HCT116 (cell line): ENCODE measurements around the gene CDK14. TPM values are rescaled to one million over a fixed set of nuclear protein-coding genes. Genes with fewer than 3 reads are reported as not detected.

ENCODE experiments used
- ATAC-seq: fragments of 200-7000 bp; cut with Tn5 transposase; 2 replicates; pipeline ENCODE4 v1.9.1; 2020; ENCODE audit warnings: mild to moderate bottlenecking, moderate library complexity
- BruUV-seq: library from RNA; stranded (reverse); fragments of 400-500 nt; replicated peaks from 2 replicates; lab custom pipeline; 2021; lab: Mats Ljungman, UMichigan
- CTCF ChIA-PET: fragments of 300-600 bp; sonication (Branson Sonifier 250); formaldehyde crosslinking; loops from one replicate; lab custom pipeline; 2021; ENCODE audit warnings: antibody characterized with exemption; lab: Charles Lee
- POLR2A ChIA-PET: fragments of 300-600, 350-600 bp; sonication (Branson Sonifier 250); formaldehyde crosslinking; loops from one replicate; lab custom pipeline; 2021; ENCODE audit warnings: antibody characterized with exemption; lab: Charles Lee
- RAD21 ChIA-PET, 2 experiments: fragments of 300-600 bp; sonication (Branson Sonifier 250); formaldehyde crosslinking; loops; one replicate each; lab custom pipeline; 2023; ENCODE audit warnings: low total read pairs in 2 of 2; ENCODE audit not compliant: uncharacterized antibody in 2 of 2, unreplicated experiment in 2 of 2, low non-redundant PET in 1 of 2; lab: Charles Lee
- DNase-seq: peaks from one replicate; pipeline ENCODE4 v3.0.0-alpha.2; 2010; ENCODE audit warnings: low read depth, low spot score
- H2AFZ ChIP-seq: fragments of 200-600 bp; shearing (Covaris generic), sonication (generic); 2 replicates; pipeline ENCODE4 v1.6.1; 2017; ENCODE audit warnings: low read depth, mixed run types, mixed read lengths, antibody characterized with exemption, low read length; ENCODE audit not compliant: poor library complexity, severe bottlenecking
- H3K27ac ChIP-seq: 2 replicates; pipeline ENCODE4 v1.5.1; 2012; ENCODE audit warnings: low read depth, low read length
- H3K27me3 ChIP-seq: fragments of 200-600 bp; sonication (generic); 2 replicates; pipeline ENCODE4 v1.6.1; 2016; ENCODE audit warnings: mixed run types, low read length, mixed read lengths; ENCODE audit not compliant: insufficient read depth
- H3K36me3 ChIP-seq, 2 experiments: fragments of 200-500 bp in 1 of 2; fragments of 200-600 bp in 1 of 2; sonication (Bioruptor generic) in 1 of 2; sonication (generic) in 1 of 2; 2 replicates each; pipeline versions ENCODE4 v1.5.1 to v1.6.1; 2014 to 2016; ENCODE audit warnings: low read length in 2 of 2, inconsistent platforms in 1 of 2, mixed read lengths in 1 of 2, mixed run types in 1 of 2; ENCODE audit not compliant: insufficient read depth in 2 of 2, control insufficient read depth in 1 of 2
- H3K4me1 ChIP-seq, 2 experiments: fragments of 200-600 bp in 1 of 2; sonication (generic) in 1 of 2; 2 replicates each; pipeline versions ENCODE4 v1.5.1 to v1.6.1; 2012 to 2017; ENCODE audit warnings: low read length in 2 of 2, inconsistent platforms in 1 of 2, mild to moderate bottlenecking in 1 of 2, mixed read lengths in 1 of 2, mixed run types in 1 of 2, moderate library complexity in 1 of 2; ENCODE audit not compliant: insufficient read depth in 2 of 2, control insufficient read depth in 1 of 2
- H3K4me2 ChIP-seq: fragments of 200-600 bp; sonication (generic); 2 replicates; pipeline ENCODE4 v1.6.1; 2017; ENCODE audit warnings: mixed run types, low read length, mixed read lengths
- H3K4me3 ChIP-seq, 2 experiments: fragments of 200-600 bp in 1 of 2; sonication (generic) in 1 of 2; replicated peaks in 1 of 2; 2 replicates each; pipeline ENCODE4 v1.5.1; 2011 to 2016; ENCODE audit warnings: low read length in 2 of 2, control low read depth in 1 of 2, low read depth in 1 of 2, mild to moderate bottlenecking in 1 of 2, mixed read lengths in 1 of 2, mixed run types in 1 of 2
- H3K79me2 ChIP-seq: fragments of 200-600 bp; sonication (generic); 2 replicates; pipeline ENCODE4 v1.6.1; 2017; ENCODE audit warnings: mild to moderate bottlenecking, mixed run types, low read length, moderate library complexity, mixed read lengths; ENCODE audit not compliant: insufficient read depth
- H3K9ac ChIP-seq: fragments of 200-600 bp; sonication (generic); 2 replicates; pipeline ENCODE4 v1.6.1; 2016; ENCODE audit warnings: low read length, mixed read lengths
- H3K9me2 ChIP-seq: fragments of 200-600 bp; sonication (generic), shearing (Covaris generic); 2 replicates; pipeline ENCODE4 v1.6.1; 2017; ENCODE audit warnings: mixed run types, mild to moderate bottlenecking, moderate library complexity; ENCODE audit not compliant: insufficient read depth
- H3K9me3 ChIP-seq, 2 experiments: fragments of 200-500 bp in 1 of 2; fragments of 200-600 bp in 1 of 2; sonication (Bioruptor generic) in 1 of 2; sonication (generic) in 1 of 2; 2 replicates each; pipeline ENCODE4 v1.6.1; 2014 to 2017; ENCODE audit warnings: low read length in 2 of 2, mixed read lengths in 2 of 2, inconsistent platforms in 1 of 2, low read depth in 1 of 2, mild to moderate bottlenecking in 1 of 2, mixed run types in 1 of 2, moderate library complexity in 1 of 2; ENCODE audit not compliant: control insufficient read depth in 1 of 2, insufficient read depth in 1 of 2
- H4K20me1 ChIP-seq: fragments of 200-600 bp; sonication (generic), shearing (Covaris generic); 2 replicates; pipeline ENCODE4 v1.6.1; 2017; ENCODE audit warnings: mixed run types, mild to moderate bottlenecking, moderate library complexity; ENCODE audit not compliant: insufficient read depth
- EGR1 ChIP-seq: IDR thresholded peaks from 2 replicates; pipeline ENCODE4 v1.6.1; 2012; ENCODE audit warnings: low read depth
- ELF1 ChIP-seq: IDR thresholded peaks from 2 replicates; pipeline ENCODE4 v1.6.1; 2012; ENCODE audit warnings: low read depth, borderline replicate concordance
- EZH2 ChIP-seq: fragments of 200-600 bp; sonication (generic); IDR thresholded peaks from 2 replicates; pipeline ENCODE4 v1.6.1; 2017; ENCODE audit warnings: antibody characterized with exemption, mixed run types
- EZH2phosphoT487 ChIP-seq: fragments of 200-600 bp; IDR thresholded peaks from 2 replicates; pipeline ENCODE4 v1.6.1; 2018; ENCODE audit warnings: antibody characterized with exemption, borderline replicate concordance
- FOSL1 ChIP-seq: IDR thresholded peaks from 2 replicates; pipeline ENCODE4 v1.6.1; 2012; ENCODE audit warnings: low read depth
- MAX ChIP-seq: IDR thresholded peaks from 2 replicates; pipeline ENCODE4 v1.6.1; 2012
- RAD21 ChIP-seq: IDR thresholded peaks from 2 replicates; pipeline ENCODE4 v1.6.1; 2012; ENCODE audit warnings: low read depth, mild to moderate bottlenecking
- SIN3A ChIP-seq: IDR thresholded peaks from 2 replicates; pipeline ENCODE4 v1.6.1; 2012; ENCODE audit warnings: low read depth
- SRF ChIP-seq: IDR thresholded peaks from 2 replicates; pipeline ENCODE4 v1.6.1; 2012; ENCODE audit warnings: low read depth
- YY1 ChIP-seq: IDR thresholded peaks from 2 replicates; pipeline ENCODE4 v1.6.1; 2011; ENCODE audit warnings: low read length, low read depth, moderate library complexity, mild to moderate bottlenecking; ENCODE audit not compliant: insufficient replicate concordance; ENCODE audit errors: extremely low read depth
- ZNF274 ChIP-seq: fragments of 200-500 bp; sonication (Bioruptor generic); IDR thresholded peaks from 2 replicates; pipeline ENCODE4 v1.6.1; 2014; ENCODE audit warnings: mild to moderate bottlenecking, low read depth, low read length, inconsistent platforms
- intact Hi-C: fragments of 100-400 bp; cut with micrococcal nuclease; formaldehyde crosslinking; loops from 2 replicates; pipeline ENCODE4 v1.10.0; 2022
- total RNA-seq: library from RNA; stranded (reverse); gene quantifications from one replicate; pipeline ENCODE4 v1.2.1, GENCODE V29; 2021; ENCODE audit not compliant: unreplicated experiment
- TF ChIP-seq, protein P1 (sequence below): IDR thresholded peaks from 2 replicates; pipeline ENCODE4 v1.6.1; 2012
- TF ChIP-seq, protein P2 (sequence below), 3 experiments: fragments of 200-600 bp in 1 of 3; sonication (generic) in 1 of 3; IDR thresholded peaks in 2 of 3; conservative IDR thresholded peaks in 1 of 3; 2 replicates each; pipeline ENCODE4 v1.5.1; 2012 to 2017; ENCODE audit warnings: low read depth in 2 of 3, low read length in 2 of 3, antibody characterized with exemption in 1 of 3, borderline replicate concordance in 1 of 3, control low read depth in 1 of 3, mild to moderate bottlenecking in 1 of 3, mixed read lengths in 1 of 3, mixed run types in 1 of 3, moderate library complexity in 1 of 3; ENCODE audit not compliant: insufficient read depth in 1 of 3

Gene CDK14
- total RNA-seq, 1 experiment from 2014 or later: 10.2 TPM

DNA sequence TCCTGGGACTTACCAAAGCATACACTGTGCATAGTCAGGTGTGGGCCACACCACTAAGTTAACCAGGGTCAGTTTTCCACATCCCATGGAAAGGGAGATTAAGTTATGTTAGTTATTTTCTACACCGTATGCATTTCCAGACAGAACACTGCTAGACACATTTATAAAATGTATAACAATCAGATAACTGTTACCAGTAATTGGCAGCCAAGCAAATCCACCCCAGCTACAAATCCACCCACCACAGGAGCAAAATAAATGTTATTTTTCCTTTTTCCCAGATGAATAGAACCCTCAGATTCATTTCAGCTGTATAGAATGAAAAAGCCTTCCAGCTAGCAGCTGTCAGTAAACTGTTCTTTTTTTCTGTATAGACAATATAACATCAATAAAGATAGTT, 411.2 kb downstream of the CDK14 start:
- Histone ChIP-seq H3K4me1 (no peaks in the 10 kb centered on the region), H3K9me2 (no peaks in the 10 kb centered on the region), H3K27me3 (no peaks in the 10 kb centered on the region), H3K9ac (no peak overlapping the region), H2AFZ (no peak overlapping the region), H3K36me3 (no peaks in the 10 kb centered on the region), H4K20me1 (no peaks in the 10 kb centered on the region), H3K4me2 (no peak overlapping the region), H3K9me3 (no peaks in the 10 kb centered on the region), H3K4me3 (no peak overlapping the region), H3K79me2 (no peaks in the 10 kb centered on the region), H3K27ac (no peak overlapping the region)
- DNase-seq (no peak), ATAC-seq (no peak)
- intact Hi-C loops: no loop called here
- TF ChIP-seq ELF1: no peak
- no peak for TF ChIP-seq ZNF274
- TF ChIP-seq SRF: no peak
- no peak for TF ChIP-seq SIN3A
- no peak for TF ChIP-seq YY1
- TF ChIP-seq, protein P1, sequence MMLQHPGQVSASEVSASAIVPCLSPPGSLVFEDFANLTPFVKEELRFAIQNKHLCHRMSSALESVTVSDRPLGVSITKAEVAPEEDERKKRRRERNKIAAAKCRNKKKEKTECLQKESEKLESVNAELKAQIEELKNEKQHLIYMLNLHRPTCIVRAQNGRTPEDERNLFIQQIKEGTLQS: no peak
- TF ChIP-seq RAD21: no peak
- TF ChIP-seq FOSL1: no peak
- TF ChIP-seq, protein P2, sequence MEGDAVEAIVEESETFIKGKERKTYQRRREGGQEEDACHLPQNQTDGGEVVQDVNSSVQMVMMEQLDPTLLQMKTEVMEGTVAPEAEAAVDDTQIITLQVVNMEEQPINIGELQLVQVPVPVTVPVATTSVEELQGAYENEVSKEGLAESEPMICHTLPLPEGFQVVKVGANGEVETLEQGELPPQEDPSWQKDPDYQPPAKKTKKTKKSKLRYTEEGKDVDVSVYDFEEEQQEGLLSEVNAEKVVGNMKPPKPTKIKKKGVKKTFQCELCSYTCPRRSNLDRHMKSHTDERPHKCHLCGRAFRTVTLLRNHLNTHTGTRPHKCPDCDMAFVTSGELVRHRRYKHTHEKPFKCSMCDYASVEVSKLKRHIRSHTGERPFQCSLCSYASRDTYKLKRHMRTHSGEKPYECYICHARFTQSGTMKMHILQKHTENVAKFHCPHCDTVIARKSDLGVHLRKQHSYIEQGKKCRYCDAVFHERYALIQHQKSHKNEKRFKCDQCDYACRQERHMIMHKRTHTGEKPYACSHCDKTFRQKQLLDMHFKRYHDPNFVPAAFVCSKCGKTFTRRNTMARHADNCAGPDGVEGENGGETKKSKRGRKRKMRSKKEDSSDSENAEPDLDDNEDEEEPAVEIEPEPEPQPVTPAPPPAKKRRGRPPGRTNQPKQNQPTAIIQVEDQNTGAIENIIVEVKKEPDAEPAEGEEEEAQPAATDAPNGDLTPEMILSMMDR (IDR thresholded peaks at IDR 0.05 in 2 of 3, conservative IDR thresholded peaks at IDR 0.05 in 1 of 3; ENCODE audit: borderline replicate concordance in 1 of 3, insufficient read depth in 1 of 3, low read depth in 2 of 3, low read length in 2 of 3): no peak
- TF ChIP-seq MAX: no peak
- no peak for TF ChIP-seq EZH2
- no peak for TF ChIP-seq EGR1
- no peak for TF ChIP-seq EZH2phosphoT487
- BruUV-seq: no TSS peak
- POLR2A ChIA-PET: no interaction called here
- RAD21 ChIA-PET: no interaction called here
- CTCF ChIA-PET: no interaction called here
